GM15510 (cell line): ENCODE results near the gene SLC12A7.

Experiments
- POLR2A ChIP-seq: IDR thresholded peaks from 3 replicates; pipeline ENCODE4 v1.6.1; 2011; ENCODE audit warnings: borderline replicate concordance; ENCODE audit not compliant: insufficient read length; ENCODE audit errors: extremely low read depth

Gene SLC12A7

GRCh38 chr5:1109542-1110306 is 2.1 kb downstream of the SLC12A7 start:
- no peak for TF ChIP-seq POLR2A

- TF ChIP-seq POLR2A, result no peak
These were observed 3.0 kb downstream of the SLC12A7 start for GRCh38 chr5:1108865-1109174.

GRCh38 chr5:1108023-1108864 is 3.6 kb downstream of the SLC12A7 start:
- TF ChIP-seq POLR2A, result no peak

- TF ChIP-seq POLR2A, result no peak
These were observed 4.5 kb downstream of the SLC12A7 start for GRCh38 chr5:1107167-1108022.

GRCh38 chr5:1106385-1107166 is 5.3 kb downstream of the SLC12A7 start:
- TF ChIP-seq POLR2A, result no peak

- no peak for TF ChIP-seq POLR2A
These were observed 6.3 kb downstream of the SLC12A7 start for GRCh38 chr5:1105350-1106265.

- TF ChIP-seq POLR2A, result no peak
These were observed 7.4 kb downstream of the SLC12A7 start for GRCh38 chr5:1104327-1105006.

GRCh38 chr5:1103505-1104326 is 8.1 kb downstream of the SLC12A7 start:
- TF ChIP-seq POLR2A, result no peak

- TF ChIP-seq POLR2A, result no peak
These were observed 8.8 kb downstream of the SLC12A7 start for GRCh38 chr5:1103093-1103492.

GRCh38 chr5:1101961-1102713 is 9.7 kb downstream of the SLC12A7 start:
- no peak for TF ChIP-seq POLR2A
